ENCODE results near the gene NYAP1. TPM values are rescaled to one million over a fixed set of nuclear protein-coding genes. Genes with fewer than 3 reads are reported as not detected.
A peak's percentile ranks its signal among the peaks of the same experiment; 100 is the strongest.
"Not testable (repeated sequence)": the region's sequence is repeated elsewhere in the genome, so short reads cannot be mapped to it uniquely, and the experiment has no call there.

NYAP1 gene
- total RNA-seq, 2 experiments from 2014 or later: 0.32 to 0.38 TPM

- ATAC-seq: no peak
- H3K36me3 Mint-ChIP-seq (ENCODE audit: low read depth): peaks cover 25% of the 10 kb centered on the region
- TF ChIP-seq, protein P1, sequence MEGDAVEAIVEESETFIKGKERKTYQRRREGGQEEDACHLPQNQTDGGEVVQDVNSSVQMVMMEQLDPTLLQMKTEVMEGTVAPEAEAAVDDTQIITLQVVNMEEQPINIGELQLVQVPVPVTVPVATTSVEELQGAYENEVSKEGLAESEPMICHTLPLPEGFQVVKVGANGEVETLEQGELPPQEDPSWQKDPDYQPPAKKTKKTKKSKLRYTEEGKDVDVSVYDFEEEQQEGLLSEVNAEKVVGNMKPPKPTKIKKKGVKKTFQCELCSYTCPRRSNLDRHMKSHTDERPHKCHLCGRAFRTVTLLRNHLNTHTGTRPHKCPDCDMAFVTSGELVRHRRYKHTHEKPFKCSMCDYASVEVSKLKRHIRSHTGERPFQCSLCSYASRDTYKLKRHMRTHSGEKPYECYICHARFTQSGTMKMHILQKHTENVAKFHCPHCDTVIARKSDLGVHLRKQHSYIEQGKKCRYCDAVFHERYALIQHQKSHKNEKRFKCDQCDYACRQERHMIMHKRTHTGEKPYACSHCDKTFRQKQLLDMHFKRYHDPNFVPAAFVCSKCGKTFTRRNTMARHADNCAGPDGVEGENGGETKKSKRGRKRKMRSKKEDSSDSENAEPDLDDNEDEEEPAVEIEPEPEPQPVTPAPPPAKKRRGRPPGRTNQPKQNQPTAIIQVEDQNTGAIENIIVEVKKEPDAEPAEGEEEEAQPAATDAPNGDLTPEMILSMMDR (IDR thresholded peaks at IDR 0.05): no peak
- peak; percentile 37 for DNase-seq
- intact Hi-C loops (cut with micrococcal nuclease): no loop called here
- peak overlapping the region; percentile 81 for H3K27ac Mint-ChIP-seq
- ChIA-PET CTCF (interaction anchor here (1.1 to 3.2 kb wide), 6 partner anchors 12 to 90 kb away, joined by 3 to 29 read pairs (median 3); no protein-coding TSS in a partner anchor), POLR2A (interaction anchor here (0.6 to 1.3 kb wide), 5 partner anchors 10 to 135 kb away, joined by 3 to 5 read pairs (median 3); partner anchors contain the start of gene PPP1R35)
- no peaks in the 10 kb centered on the region for H3K9me3 Mint-ChIP-seq
- no peaks in the 10 kb centered on the region for H3K27me3 Mint-ChIP-seq
- peak overlapping the region; percentile 91 for H3K4me3 Mint-ChIP-seq
- peaks cover 44% of the 10 kb centered on the region for H3K4me1 Mint-ChIP-seq (ENCODE audit: low read depth)
These were observed 55.8 kb downstream of the NYAP1 start for GRCh38 chr7:100539436-100540006.

DNA sequence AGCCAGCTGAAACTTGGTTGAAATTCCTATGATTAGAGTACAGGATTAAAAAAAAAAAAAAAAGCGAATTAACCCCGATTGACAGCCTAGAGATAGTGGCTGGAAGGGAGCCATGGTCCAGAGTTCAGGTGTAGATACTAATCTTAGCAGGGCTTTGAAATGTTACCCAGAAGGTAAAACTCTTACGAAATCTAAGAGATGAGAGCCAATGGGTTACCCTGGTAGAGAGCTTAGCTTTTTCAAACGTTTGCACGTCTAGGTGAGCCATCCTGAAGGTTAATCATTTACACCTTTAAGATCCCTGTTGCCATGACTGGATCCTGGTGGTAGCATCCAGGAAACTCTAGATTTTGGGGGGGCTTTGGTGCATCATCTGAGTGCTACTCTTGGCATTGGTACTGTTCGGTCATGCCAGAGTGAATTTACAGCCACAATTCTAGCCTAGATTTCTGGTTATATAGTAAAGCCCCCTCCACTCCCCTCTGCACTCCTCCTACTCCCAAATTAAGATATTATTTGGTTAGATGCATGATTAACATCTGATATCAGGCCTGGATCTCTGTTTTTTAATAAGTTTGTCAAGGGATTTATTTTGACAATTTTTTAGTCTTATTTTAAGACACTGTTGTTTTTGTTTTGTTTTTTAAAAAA lies 56.5 kb downstream of the NYAP1 start:
- ATAC-seq (no peak), DNase-seq (no peak)
- intact Hi-C loops (cut with micrococcal nuclease): no loop called here
- TF ChIP-seq, protein P1 (IDR thresholded peaks at IDR 0.05): no peak
- H3K27ac Mint-ChIP-seq: peak overlapping the region; percentile 81
- no peaks in the 10 kb centered on the region for H3K27me3 Mint-ChIP-seq
- ChIA-PET CTCF (interaction anchor here (1.8 to 3.2 kb wide), 2 partner anchors 12 to 19 kb away, joined by 3 to 29 read pairs; no protein-coding TSS in a partner anchor), POLR2A (interaction anchor here (1.0 to 1.3 kb wide), 2 partner anchors 9 to 104 kb away, joined by 3 to 5 read pairs; partner anchors contain the start of gene PPP1R35)
- peaks cover 25% of the 10 kb centered on the region for H3K36me3 Mint-ChIP-seq (ENCODE audit: low read depth)
- no peaks in the 10 kb centered on the region for H3K9me3 Mint-ChIP-seq
- H3K4me3 Mint-ChIP-seq: peak overlapping the region; percentile 91
- H3K4me1 Mint-ChIP-seq (ENCODE audit: low read depth): peaks cover 50% of the 10 kb centered on the region

DNA sequence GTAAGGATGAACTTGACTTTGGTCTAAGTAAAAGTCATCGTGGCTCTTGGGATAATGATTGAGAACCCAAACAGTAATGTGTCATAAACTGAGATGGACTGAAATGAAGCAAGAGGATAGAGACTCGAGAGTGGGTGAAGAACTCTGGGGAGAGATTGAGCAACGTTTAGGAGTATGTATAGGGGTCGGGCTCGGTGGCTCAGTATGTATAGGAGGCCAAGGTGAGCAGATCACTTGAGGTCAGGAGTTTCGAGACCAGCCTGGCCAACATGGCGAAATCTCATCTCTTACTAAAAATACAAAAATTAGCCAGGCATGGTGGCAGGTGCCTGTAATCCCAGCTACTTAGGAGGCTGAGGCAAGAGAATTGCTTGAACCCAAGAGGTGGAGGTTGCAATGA lies 57.6 kb downstream of the NYAP1 start:
- Mint-ChIP-seq H3K27ac (peak overlapping the region; percentile 99), H3K36me3 (ENCODE audit: low read depth) (peaks cover 25% of the 10 kb centered on the region), H3K4me3 (peak overlapping the region; percentile 91), H3K4me1 (ENCODE audit: low read depth) (peaks cover 60% of the 10 kb centered on the region)
- ATAC-seq; DNase-seq; H3K9me3 Mint-ChIP-seq; intact Hi-C loops (cut with micrococcal nuclease); H3K27me3 Mint-ChIP-seq: not testable (repeated sequence)
- ChIA-PET CTCF (interaction anchor here (1.0 to 10.8 kb wide), 7 partner anchors 18 to 164 kb away, joined by 3 to 75 read pairs (median 4); partner anchors contain the start of genes FBXO24, POP7 and TSC22D4), POLR2A (interaction anchor here (1.1 to 2.2 kb wide), 2 partner anchors 27 to 63 kb away, joined by 3 to 7 read pairs; partner anchors contain the start of gene TSC22D4)

DNA sequence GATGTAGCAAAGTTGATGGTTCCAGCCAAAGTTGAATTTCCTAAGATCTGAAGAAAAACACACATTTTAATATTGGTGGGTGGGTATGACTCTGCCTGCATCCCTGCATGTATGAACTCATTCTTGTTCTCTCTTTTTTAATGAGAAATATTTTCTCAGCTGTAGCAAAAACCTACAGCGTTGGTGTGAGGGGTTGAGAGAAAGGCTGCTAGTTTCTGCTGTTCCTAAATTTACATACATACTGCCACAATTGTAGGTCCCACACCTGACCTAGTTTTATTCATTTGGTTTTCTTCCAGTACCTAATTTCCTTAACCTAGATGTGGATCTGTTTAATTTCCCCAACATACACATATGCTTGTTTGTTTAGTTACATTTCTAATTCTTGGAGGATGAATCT lies 59.9 kb downstream of the NYAP1 start:
- Mint-ChIP-seq H3K4me1 (ENCODE audit: low read depth) (peaks cover 77% of the 10 kb centered on the region), H3K36me3 (ENCODE audit: low read depth) (peaks cover 35% of the 10 kb centered on the region), H3K27me3 (no peaks in the 10 kb centered on the region), H3K9me3 (no peaks in the 10 kb centered on the region), H3K27ac (peak overlapping the region; percentile 99), H3K4me3 (peak overlapping the region; percentile 91)
- ChIA-PET POLR2A (interaction anchor here (1.0 to 4.2 kb wide), 2 partner anchors 7 to 16 kb away, joined by 3 to 17 read pairs; no protein-coding TSS in a partner anchor), CTCF (interaction anchor here (1.0 to 10.8 kb wide), 5 partner anchors 10 to 162 kb away, joined by 3 to 92 read pairs (median 4); partner anchors contain the start of genes POP7 and TSC22D4)
- TF ChIP-seq, protein P1 (IDR thresholded peaks at IDR 0.05): no peak
- ATAC-seq (no peak), DNase-seq (no peak)
- intact Hi-C loops (cut with micrococcal nuclease): no loop called here

DNA sequence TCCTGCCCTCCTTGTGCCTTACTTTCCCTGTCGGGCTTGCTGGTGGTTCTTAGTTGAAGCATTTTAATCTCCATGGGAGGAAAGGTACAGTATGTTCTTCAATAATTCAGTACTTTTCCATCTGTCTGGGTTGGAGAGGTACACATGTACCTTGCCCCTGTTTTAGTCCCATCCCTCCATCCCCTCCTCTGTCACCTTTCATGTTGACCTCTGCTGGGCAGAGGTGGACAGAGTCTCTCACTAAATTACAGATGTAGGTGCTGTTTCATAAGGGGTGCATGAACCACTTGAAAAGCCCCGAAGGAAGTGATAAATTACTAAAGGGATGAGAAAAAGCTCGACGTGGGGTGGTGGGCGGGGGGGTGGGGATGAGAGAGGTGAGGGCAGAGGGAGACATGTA lies 60.7 kb downstream of the NYAP1 start:
- no peaks in the 10 kb centered on the region for H3K27me3 Mint-ChIP-seq
- H3K4me1 Mint-ChIP-seq (ENCODE audit: low read depth): peaks cover 84% of the 10 kb centered on the region
- ChIA-PET POLR2A (interaction anchor here (0.9 to 4.2 kb wide), 7 partner anchors 8 to 444 kb away, joined by 3 to 17 read pairs (median 4); partner anchors contain the start of genes FBXO24 and LRCH4), CTCF (interaction anchor here (1.2 to 10.8 kb wide), 9 partner anchors 9 to 412 kb away, joined by 3 to 92 read pairs (median 5); partner anchors contain the start of genes POP7 and TSC22D4)
- H3K27ac Mint-ChIP-seq: peak overlapping the region; percentile 99
- DNase-seq (no peak), ATAC-seq (no peak)
- intact Hi-C loops (cut with micrococcal nuclease): no loop called here
- H3K36me3 Mint-ChIP-seq (ENCODE audit: low read depth): peaks cover 40% of the 10 kb centered on the region
- H3K4me3 Mint-ChIP-seq: peak overlapping the region; percentile 91
- no peaks in the 10 kb centered on the region for H3K9me3 Mint-ChIP-seq
- TF ChIP-seq, protein P1 (IDR thresholded peaks at IDR 0.05): no peak

Other genes starting within 250 kb of the NYAP1 start
- not detected for gene SPDYE3, start 176.2 kb upstream of the NYAP1 start, total RNA-seq
- 10 to 100 TPM; 43.7 to 46.8 TPM for gene PILRB, start 125.8 kb upstream of the NYAP1 start, total RNA-seq
- gene PILRA, start 110.4 kb upstream of the NYAP1 start, total RNA-seq: 1 to 10 TPM; 5.8 to 6.6 TPM
- 1 to 10 TPM; 2.5 to 3.6 TPM for gene ZCWPW1, start 55.2 kb upstream of the NYAP1 start, total RNA-seq
- gene MEPCE, start 54.1 kb upstream of the NYAP1 start, total RNA-seq: 10 to 100 TPM; 38.3 to 38.8 TPM
- 10 to 100 TPM; 63.4 to 67.8 TPM for gene PPP1R35, start 47.4 kb upstream of the NYAP1 start, total RNA-seq
- 1 to 10 TPM; 3.7 to 4.6 TPM for gene SPACDR, start 19.7 kb upstream of the NYAP1 start, total RNA-seq
- gene TSC22D4, start 4.7 kb upstream of the NYAP1 start, total RNA-seq: 10 to 100 TPM; 92.6 to 94.2 TPM
- gene AGFG2, start 55.3 kb downstream of the NYAP1 start, total RNA-seq: 10 to 100 TPM; 45.6 to 45.8 TPM
- 10 to 100 TPM in 1 of 2 experiments, 1 to 10 TPM in 1; 9.9 to 12.8 TPM for gene SAP25, start 90.0 kb downstream of the NYAP1 start, total RNA-seq
- gene LRCH4, start 102.2 kb downstream of the NYAP1 start, total RNA-seq: 10 to 100 TPM; 77.7 to 78.7 TPM
- 1 to 10 TPM; 1.4 to 1.5 TPM for gene FBXO24, start 102.4 kb downstream of the NYAP1 start, total RNA-seq
- 1 to 10 TPM; 3.9 to 4.6 TPM for gene PCOLCE, start 118.4 kb downstream of the NYAP1 start, total RNA-seq
- gene MOSPD3, start 128.6 kb downstream of the NYAP1 start, total RNA-seq: 10 to 100 TPM in 1 of 2 experiments, 1 to 10 TPM in 1; 9.6 to 10.5 TPM
- 10 to 100 TPM; 11.3 to 11.9 TPM for gene TFR2, start 157.6 kb downstream of the NYAP1 start, total RNA-seq
- not detected for gene ACTL6B, start 172.5 kb downstream of the NYAP1 start, total RNA-seq
- 100 to 1,000 TPM; 192 TPM for gene GNB2, start 189.8 kb downstream of the NYAP1 start, total RNA-seq
- gene GIGYF1, start 210.3 kb downstream of the NYAP1 start, total RNA-seq: 10 to 100 TPM; 36.9 to 41.5 TPM
- gene POP7, start 222.2 kb downstream of the NYAP1 start, total RNA-seq: 10 to 100 TPM; 47.4 to 48.1 TPM
- not detected for gene EPO, start 236.5 kb downstream of the NYAP1 start, total RNA-seq
- not detected for gene ZAN, start 249.7 kb downstream of the NYAP1 start, total RNA-seq